Measurements from ENCODE around the gene DSEL.

DSEL gene

GRCh38 chr18:67468038-67468437 is 48.5 kb downstream of the DSEL start:
- Histone ChIP-seq H3K9ac (ENCODE audit: low read length in 2 of 2) (no peak overlapping the region), H3K4me3 (ENCODE audit: low read length in 2 of 2) (no peak overlapping the region)

GRCh38 chr18:67467188-67467587 is 49.3 kb downstream of the DSEL start:
- no peaks in the 10 kb centered on the region for H3K4me1 ChIP-seq (ENCODE audit: control insufficient read depth, insufficient read depth, low read length)
- no peaks in the 10 kb centered on the region for H3K27me3 ChIP-seq (ENCODE audit: control insufficient read depth in 1 of 2, insufficient read depth in 2 of 2, low read length in 2 of 2)
- no peak overlapping the region for H3K4me3 ChIP-seq (ENCODE audit: low read length in 2 of 2)
- H3K9me3 ChIP-seq (ENCODE audit: control insufficient read depth in 2 of 2, low read length in 2 of 2) = no peaks in the 10 kb centered on the region
- no peaks in the 10 kb centered on the region for H3K36me3 ChIP-seq (ENCODE audit: control insufficient read depth in 2 of 2, insufficient read depth in 2 of 2, low read length in 2 of 2)
- no peak overlapping the region for H3K27ac ChIP-seq (ENCODE audit: low read length)
- H3K9ac ChIP-seq (ENCODE audit: low read length in 2 of 2) = no peak overlapping the region

More at GRCh38 chr18:67468038-67468437, 48.5 kb downstream of the DSEL start:
- Histone ChIP-seq H3K27me3 (ENCODE audit: control insufficient read depth in 1 of 2, insufficient read depth in 2 of 2, low read length in 2 of 2) (no peaks in the 10 kb centered on the region), H3K9me3 (ENCODE audit: control insufficient read depth in 2 of 2, low read length in 2 of 2) (no peaks in the 10 kb centered on the region), H3K36me3 (ENCODE audit: control insufficient read depth in 2 of 2, insufficient read depth in 2 of 2, low read length in 2 of 2) (no peaks in the 10 kb centered on the region), H3K27ac (ENCODE audit: low read length) (no peak overlapping the region), H3K4me1 (ENCODE audit: control insufficient read depth, insufficient read depth, low read length) (no peaks in the 10 kb centered on the region)

- Histone ChIP-seq H3K4me3 (ENCODE audit: low read length in 2 of 2) (no peak overlapping the region), H3K27me3 (ENCODE audit: control insufficient read depth in 1 of 2, insufficient read depth in 2 of 2, low read length in 2 of 2) (no peaks in the 10 kb centered on the region), H3K9ac (ENCODE audit: low read length in 2 of 2) (no peak overlapping the region), H3K4me1 (ENCODE audit: control insufficient read depth, insufficient read depth, low read length) (no peaks in the 10 kb centered on the region), H3K36me3 (ENCODE audit: control insufficient read depth in 2 of 2, insufficient read depth in 2 of 2, low read length in 2 of 2) (no peaks in the 10 kb centered on the region), H3K27ac (ENCODE audit: low read length) (no peak overlapping the region), H3K9me3 (ENCODE audit: control insufficient read depth in 2 of 2, low read length in 2 of 2) (no peaks in the 10 kb centered on the region)
Measured at GRCh38 chr18:67464499-67464898, 52.0 kb downstream of the DSEL start.

GRCh38 chr18:67463829-67464228 is 52.7 kb downstream of the DSEL start:
- Histone ChIP-seq H3K27me3 (ENCODE audit: control insufficient read depth in 1 of 2, insufficient read depth in 2 of 2, low read length in 2 of 2) (no peaks in the 10 kb centered on the region), H3K4me3 (ENCODE audit: low read length in 2 of 2) (no peak overlapping the region), H3K4me1 (ENCODE audit: control insufficient read depth, insufficient read depth, low read length) (no peaks in the 10 kb centered on the region), H3K9ac (ENCODE audit: low read length in 2 of 2) (no peak overlapping the region), H3K9me3 (ENCODE audit: control insufficient read depth in 2 of 2, low read length in 2 of 2) (no peaks in the 10 kb centered on the region), H3K27ac (ENCODE audit: low read length) (no peak overlapping the region), H3K36me3 (ENCODE audit: control insufficient read depth in 2 of 2, insufficient read depth in 2 of 2, low read length in 2 of 2) (no peaks in the 10 kb centered on the region)

- Histone ChIP-seq H3K27me3 (ENCODE audit: control insufficient read depth in 1 of 2, insufficient read depth in 2 of 2, low read length in 2 of 2) (no peaks in the 10 kb centered on the region), H3K27ac (ENCODE audit: low read length) (no peak overlapping the region), H3K9me3 (ENCODE audit: control insufficient read depth in 2 of 2, low read length in 2 of 2) (no peaks in the 10 kb centered on the region), H3K4me3 (ENCODE audit: low read length in 2 of 2) (no peak overlapping the region), H3K9ac (ENCODE audit: low read length in 2 of 2) (no peak overlapping the region), H3K36me3 (ENCODE audit: control insufficient read depth in 2 of 2, insufficient read depth in 2 of 2, low read length in 2 of 2) (no peaks in the 10 kb centered on the region), H3K4me1 (ENCODE audit: control insufficient read depth, insufficient read depth, low read length) (no peaks in the 10 kb centered on the region)
Measured at GRCh38 chr18:67456711-67457110, 59.8 kb downstream of the DSEL start.

Measured in stomach smooth muscle (tissue), 2 donors.